Stomach (tissue), 9 donors: ENCODE measurements around the gene DNAI1. TPM values are rescaled to one million over a fixed set of nuclear protein-coding genes. Genes with fewer than 3 reads are reported as not detected.

Experiments
- DNase-seq, 2 donors: peaks; one replicate each; pipeline versions ENCODE4 v3.0.0 to v3.0.0-alpha.2; 2013 to 2019
- H3K27ac ChIP-seq, 5 donors: fragments of 200-600 bp in 4 of 5; sonication (generic) in 4 of 5; one replicate each; pipeline ENCODE4 v1.5.1; 2013 to 2019; ENCODE audit warnings: mild to moderate bottlenecking in 1 of 5, moderate library complexity in 1 of 5
- H3K27me3 ChIP-seq, 3 donors: fragments of 200-600 bp; sonication (generic); one replicate each; pipeline ENCODE4 v1.5.1; 2017 to 2019; ENCODE audit warnings: mixed run types in 1 of 3
- H3K36me3 ChIP-seq, 4 donors: fragments of 200-600 bp; sonication (generic); 1 replicate in 3 of 4; 2 replicates in 1 of 4; pipeline ENCODE4 v1.5.1; 2016 to 2019
- H3K4me1 ChIP-seq, 4 donors: fragments of 200-600 bp; sonication (generic); one replicate each; pipeline ENCODE4 v1.5.1; 2016 to 2019
- H3K4me3 ChIP-seq, 4 donors: fragments of 200-600 bp; sonication (generic) in 3 of 4; one replicate each; pipeline ENCODE4 v1.5.1; 2016 to 2019; ENCODE audit warnings: mild to moderate bottlenecking in 1 of 4
- H3K9me3 ChIP-seq, 4 donors: fragments of 200-600 bp; sonication (generic); one replicate each; pipeline ENCODE4 v1.5.1; 2016 to 2019
- CTCF ChIP-seq, 7 experiments: fragments of 450-650 bp in 4 of 7; fragments of 200-600 bp in 3 of 7; sonication (generic) in 3 of 7; IDR thresholded peaks; one replicate each; pipeline ENCODE4 v1.5.1; 2016 to 2019; ENCODE audit warnings: antibody characterized with exemption in 7 of 7, control low read depth in 2 of 7, mild to moderate bottlenecking in 1 of 7
- EP300 ChIP-seq: sonication (generic); formaldehyde crosslinking; IDR thresholded peaks from one replicate; pipeline ENCODE4 v1.6.1; 2017; ENCODE audit warnings: antibody characterized with exemption
- POLR2A ChIP-seq, 4 donors: fragments of 450-650 bp; IDR thresholded peaks; one replicate each; pipeline ENCODE4 v1.6.1; 2016; ENCODE audit warnings: antibody characterized with exemption in 4 of 4, control low read depth in 2 of 4, mild to moderate bottlenecking in 1 of 4, moderate library complexity in 1 of 4
- POLR2AphosphoS5 ChIP-seq, 3 donors: sonication (generic); formaldehyde crosslinking; IDR thresholded peaks; one replicate each; pipeline ENCODE4 v1.6.1; 2016; ENCODE audit warnings: antibody characterized with exemption in 3 of 3
- WGBS, 5 donors: extraction: QIAGEN DNeasy Blood & Tissue Kit in 3 of 5; methylation state at CpG; one replicate each; pipeline versions ENCODE4 v1.1.5 to v1.1.7; 2013 to 2018; 5-methylcytosine and 5-hydroxymethylcytosine counted together
- intact Hi-C: fragments of 100-400 bp; cut with DNase I; formaldehyde crosslinking; loops from one replicate; pipeline ENCODE4 v1.15.1; 2023; ENCODE audit warnings: low total_unique reads
- polyA plus RNA-seq, 3 donors: library from polyadenylated mRNA; stranded (reverse); fragments of 200-250 nt; gene quantifications; one replicate each; pipeline ENCODE4 v1.2.3, GENCODE V29; 2013
- total RNA-seq, 5 donors: library from RNA; depleted of rRNA; stranded (reverse); fragments of >200 nt; gene quantifications; one replicate each; pipeline versions ENCODE4 v1.1.0 to v1.2.3, GENCODE V29; 2014 to 2016
- donor health status: healthy with polysubstance abuse.
- donor health status: Bipolar disorder and iron deficiency.
- donor health status: healthy.

The DNAI1 gene
- total and polyA plus RNA-seq, 8 donors = 0.31 to 1.0 TPM; not detected in 6

- Histone ChIP-seq H3K27me3 (peaks cover 0 to 57% (median 14%) of the 10 kb centered on the region in 3 donors), H3K4me1 (peaks cover 8 to 12% (median 10%) of the 10 kb centered on the region in 4 donors), H3K4me3 (no peak overlapping the region), H3K9me3 (no peaks in the 10 kb centered on the region), H3K27ac (no peak overlapping the region), H3K36me3 (no peaks in the 10 kb centered on the region)
- intact Hi-C loops = no loop called here
- 36 to 76% (median 54%) methylated on average over 23 of the region's 23 CpGs for WGBS, 5 donors
- no peak for TF ChIP-seq POLR2AphosphoS5 (IDR thresholded peaks at IDR 0.05)
- TF ChIP-seq EP300 = no peak
- TF ChIP-seq CTCF (IDR thresholded peaks at IDR 0.05) = no peak
- no peak for TF ChIP-seq POLR2A (IDR thresholded peaks at IDR 0.05)
- DNase-seq = peak in 1 of 2 donors; percentile 83
Observed at GRCh38 chr9:34555002-34555348, 96.4 kb downstream of the DNAI1 start.

- intact Hi-C loops = no loop called here
Observed at GRCh38 chr9:34555500-34555899, 96.9 kb downstream of the DNAI1 start.

GRCh38 chr9:34555936-34556525 lies 97.4 kb downstream of the DNAI1 start:
- Histone ChIP-seq H3K9me3 (no peaks in the 10 kb centered on the region), H3K27ac (no peak overlapping the region), H3K27me3 (peaks cover 0 to 67% (median 15%) of the 10 kb centered on the region in 3 donors), H3K4me1 (peaks cover 19 to 22% (median 20%) of the 10 kb centered on the region in 4 donors), H3K4me3 (no peak overlapping the region), H3K36me3 (no peaks in the 10 kb centered on the region)
- no peak for DNase-seq
- intact Hi-C loops = no loop called here
- no peak for TF ChIP-seq POLR2AphosphoS5 (IDR thresholded peaks at IDR 0.05)
- TF ChIP-seq EP300 = no peak
- TF ChIP-seq POLR2A (IDR thresholded peaks at IDR 0.05) = no peak
- TF ChIP-seq CTCF (IDR thresholded peaks at IDR 0.05) = no peak
- 72 to 88% (median 80%) methylated on average over 8 to 13 of the region's 13 CpGs for WGBS, 5 donors

More at GRCh38 chr9:34555500-34555899, 96.9 kb downstream of the DNAI1 start:
- Histone ChIP-seq H3K27ac (no peak overlapping the region), H3K4me3 (no peak overlapping the region), H3K4me1 (peaks cover 14 to 17% (median 15%) of the 10 kb centered on the region in 4 donors), H3K36me3 (no peaks in the 10 kb centered on the region), H3K27me3 (peaks cover 0 to 62% (median 15%) of the 10 kb centered on the region in 3 donors), H3K9me3 (no peaks in the 10 kb centered on the region)
- WGBS, 5 donors = 75 to 83% (median 79%) methylated on average over 4 to 5 of the region's 5 CpGs
- TF ChIP-seq POLR2AphosphoS5 (IDR thresholded peaks at IDR 0.05) = no peak
- no peak for TF ChIP-seq EP300
- TF ChIP-seq POLR2A (IDR thresholded peaks at IDR 0.05) = no peak
- TF ChIP-seq CTCF (IDR thresholded peaks at IDR 0.05) = no peak
- no peak for DNase-seq

GRCh38 chr9:34556949-34557348 lies 98.3 kb downstream of the DNAI1 start:
- intact Hi-C loops = no loop called here
- no peaks in the 10 kb centered on the region for H3K36me3 ChIP-seq
- peaks cover 0 to 73% (median 15%) of the 10 kb centered on the region in 3 donors for H3K27me3 ChIP-seq
- 60 to 73% (median 67%) methylated on average over 6 of the region's 6 CpGs for WGBS, 5 donors
- H3K4me1 ChIP-seq = peaks cover 19 to 27% (median 21%) of the 10 kb centered on the region in 4 donors
- peaks cover 0 to 2% (median under 1%) of the 10 kb centered on the region in 4 donors for H3K9me3 ChIP-seq
- H3K4me3 ChIP-seq = no peak overlapping the region
- TF ChIP-seq CTCF (IDR thresholded peaks at IDR 0.05) (no peak), POLR2AphosphoS5 (IDR thresholded peaks at IDR 0.05) (no peak), POLR2A (IDR thresholded peaks at IDR 0.05) (no peak), EP300 (no peak)
- DNase-seq = no peak
- no peak overlapping the region for H3K27ac ChIP-seq
